Trophoblast cell (in vitro differentiated cells and primary cell): ENCODE data around the gene C1orf159.
A peak's percentile ranks its signal among the peaks of the same experiment; 100 is the strongest.

ENCODE experiments used
- DNase-seq, 2 donors: peaks; one replicate each; pipeline ENCODE4 v3.0.0-alpha.2; 2016
- H2AFZ ChIP-seq: 2 replicates; pipeline ENCODE4 v1.6.1; 2013; ENCODE audit warnings: low read length, moderate library complexity, mild to moderate bottlenecking; ENCODE audit not compliant: insufficient read depth, poor library complexity
- H2AK5ac ChIP-seq: 2 replicates; pipeline ENCODE4 v1.6.1; 2013; ENCODE audit warnings: mild to moderate bottlenecking, low read length
- H2BK120ac ChIP-seq: 2 replicates; pipeline ENCODE4 v1.6.1; 2013; ENCODE audit warnings: low read length, mild to moderate bottlenecking, moderate library complexity; ENCODE audit not compliant: insufficient read depth, poor library complexity
- H2BK12ac ChIP-seq: 2 replicates; pipeline ENCODE4 v1.6.1; 2013; ENCODE audit warnings: mild to moderate bottlenecking, low read length, moderate library complexity
- H2BK5ac ChIP-seq: 2 replicates; pipeline ENCODE4 v1.6.1; 2013; ENCODE audit warnings: low read length, low read depth, moderate library complexity, mild to moderate bottlenecking; ENCODE audit not compliant: poor library complexity
- H3K14ac ChIP-seq: 2 replicates; pipeline ENCODE4 v1.6.1; 2013; ENCODE audit warnings: mild to moderate bottlenecking, low read length
- H3K18ac ChIP-seq: 2 replicates; pipeline ENCODE4 v1.6.1; 2013; ENCODE audit warnings: mild to moderate bottlenecking, low read length
- H3K23ac ChIP-seq: 2 replicates; pipeline ENCODE4 v1.6.1; 2013; ENCODE audit warnings: low read length
- H3K27ac ChIP-seq: 2 replicates; pipeline ENCODE4 v1.5.1; 2013; ENCODE audit warnings: low read depth, mild to moderate bottlenecking, inconsistent platforms, low read length, moderate library complexity
- H3K27me3 ChIP-seq: 2 replicates; pipeline ENCODE4 v1.6.1; 2013; ENCODE audit warnings: inconsistent platforms, mild to moderate bottlenecking, low read length, moderate library complexity; ENCODE audit not compliant: insufficient read depth
- H3K36me3 ChIP-seq, 2 experiments: 1 replicate in 1 of 2; 2 replicates in 1 of 2; pipeline ENCODE4 v1.6.1; 2013; ENCODE audit warnings: low read length in 2 of 2, mild to moderate bottlenecking in 2 of 2, moderate library complexity in 1 of 2; ENCODE audit not compliant: insufficient read depth in 2 of 2, control insufficient read depth in 1 of 2
- H3K4ac ChIP-seq: 2 replicates; pipeline ENCODE4 v1.6.1; 2013; ENCODE audit warnings: low read depth, mild to moderate bottlenecking, low read length, moderate library complexity
- H3K4me1 ChIP-seq, 2 experiments: 1 replicate in 1 of 2; 2 replicates in 1 of 2; pipeline ENCODE4 v1.6.1; 2013; ENCODE audit warnings: low read length in 2 of 2, mild to moderate bottlenecking in 2 of 2, moderate library complexity in 1 of 2; ENCODE audit not compliant: insufficient read depth in 2 of 2, control insufficient read depth in 1 of 2
- H3K4me2 ChIP-seq: 2 replicates; pipeline ENCODE4 v1.6.1; 2013; ENCODE audit warnings: inconsistent platforms, mild to moderate bottlenecking, low read length, moderate library complexity
- H3K4me3 ChIP-seq: 2 replicates; pipeline ENCODE4 v1.5.1; 2013; ENCODE audit warnings: mild to moderate bottlenecking, low read depth, low read length, inconsistent platforms
- H3K79me1 ChIP-seq: one replicate; pipeline ENCODE4 v1.6.1; 2013; ENCODE audit warnings: low read length
- H3K79me2 ChIP-seq: 2 replicates; pipeline ENCODE4 v1.6.1; 2013; ENCODE audit warnings: low read length, mild to moderate bottlenecking; ENCODE audit not compliant: control insufficient read depth, insufficient read depth, poor library complexity
- H3K9ac ChIP-seq: 2 replicates; pipeline ENCODE4 v1.6.1; 2013; ENCODE audit warnings: mild to moderate bottlenecking, low read length
- H3K9me3 ChIP-seq: 2 replicates; pipeline ENCODE4 v1.6.1; 2013; ENCODE audit warnings: low read depth, mild to moderate bottlenecking, control low read depth, inconsistent platforms, low read length; ENCODE audit not compliant: insufficient read depth
- H4K12ac ChIP-seq: 2 replicates; pipeline ENCODE4 v1.6.1; 2013; ENCODE audit warnings: low read depth, mild to moderate bottlenecking, low read length, moderate library complexity
- H4K8ac ChIP-seq: 2 replicates; pipeline ENCODE4 v1.6.1; 2013; ENCODE audit warnings: low read depth, mild to moderate bottlenecking, low read length, moderate library complexity
- H4K91ac ChIP-seq: one replicate; pipeline ENCODE4 v1.6.1; 2013; ENCODE audit warnings: low read depth, mild to moderate bottlenecking, low read length, moderate library complexity
- WGBS: extraction: QIAGEN DNeasy Blood & Tissue Kit; methylation state at CpG from one replicate; pipeline ENCODE4 v1.1.7; 2013; ENCODE audit warnings: missing lambda C conversion rate; ENCODE audit not compliant: insufficient read length, insufficient coverage; ENCODE audit errors: extremely low coverage; 5-methylcytosine and 5-hydroxymethylcytosine counted together

C1orf159 gene

GRCh38 chr1:1065265-1065939 lies 50.5 kb downstream of the C1orf159 start:
- DNase-seq = peak in 1 of 2 donors; percentile 28
- peaks cover 5% of the 10 kb centered on the region for H3K9me3 ChIP-seq
- H4K8ac ChIP-seq = no peak overlapping the region
- peaks cover 2% of the 10 kb centered on the region for H3K79me2 ChIP-seq
- H3K36me3 ChIP-seq = no peaks in the 10 kb centered on the region
- no peak overlapping the region for H4K12ac ChIP-seq
- no peak overlapping the region for H3K4me3 ChIP-seq
- H3K4me1 ChIP-seq = peaks cover 30 to 35% of the 10 kb centered on the region in 2 experiments
- H3K18ac ChIP-seq = no peak overlapping the region
- no peak overlapping the region for H2AFZ ChIP-seq
- H3K27me3 ChIP-seq = peaks cover 3% of the 10 kb centered on the region
- no peak overlapping the region for H2BK5ac ChIP-seq
- H2BK12ac ChIP-seq = no peak overlapping the region
- peaks cover 18% of the 10 kb centered on the region for H3K79me1 ChIP-seq
- whole genome bisulfite sequencing = no CpG with 5 or more reads among the region's 20 CpGs
- no peak overlapping the region for H3K4me2 ChIP-seq
- H2BK120ac ChIP-seq = no peak overlapping the region
- H4K91ac ChIP-seq = no peak overlapping the region
- H3K14ac ChIP-seq = no peak overlapping the region
- H2AK5ac ChIP-seq = no peak overlapping the region
- H3K4ac ChIP-seq = no peak overlapping the region
- H3K23ac ChIP-seq = no peak overlapping the region
- H3K27ac ChIP-seq = no peak overlapping the region
- no peak overlapping the region for H3K9ac ChIP-seq

GRCh38 chr1:1063945-1064831 lies 51.7 kb downstream of the C1orf159 start:
- peaks cover 21 to 26% of the 10 kb centered on the region in 2 experiments for H3K4me1 ChIP-seq
- H2AFZ ChIP-seq = peak overlapping the region; percentile 20
- peak overlapping the region; percentile 67 for H4K91ac ChIP-seq
- H2BK5ac ChIP-seq = peak overlapping the region; percentile 28
- no peak overlapping the region for H4K12ac ChIP-seq
- peaks cover 11% of the 10 kb centered on the region for H3K79me1 ChIP-seq
- peaks cover 10% of the 10 kb centered on the region for H3K27me3 ChIP-seq
- H3K23ac ChIP-seq = no peak overlapping the region
- no peaks in the 10 kb centered on the region for H3K79me2 ChIP-seq
- no peaks in the 10 kb centered on the region for H3K36me3 ChIP-seq
- no peak overlapping the region for H3K9ac ChIP-seq
- peak overlapping the region; percentile 87 for H2BK120ac ChIP-seq
- H3K27ac ChIP-seq = peak overlapping the region; percentile 29
- peak overlapping the region; percentile 82 for H3K18ac ChIP-seq
- peak overlapping the region; percentile 47 for H3K4ac ChIP-seq
- H3K9me3 ChIP-seq = peaks cover 7% of the 10 kb centered on the region
- peak overlapping the region; percentile 58 for H4K8ac ChIP-seq
- peak overlapping the region; percentile 91 for H2AK5ac ChIP-seq
- H3K14ac ChIP-seq = peak overlapping the region; percentile 81
- peak overlapping the region; percentile 47 for H3K4me2 ChIP-seq
- DNase-seq = peak; percentile 66 to 87
- peak overlapping the region; percentile 79 for H2BK12ac ChIP-seq
- H3K4me3 ChIP-seq = peak overlapping the region; percentile 2
- WGBS = no CpG with 5 or more reads among the region's 50 CpGs

GRCh38 chr1:1063261-1063944 lies 52.5 kb downstream of the C1orf159 start:
- Histone ChIP-seq H3K27me3 (peaks cover 10% of the 10 kb centered on the region), H2BK120ac (no peak overlapping the region), H4K8ac (no peak overlapping the region), H3K4ac (no peak overlapping the region), H3K18ac (peak overlapping the region; percentile 9), H3K23ac (no peak overlapping the region), H3K4me2 (peak overlapping the region; percentile 47), H3K9me3 (peaks cover 7% of the 10 kb centered on the region), H3K27ac (no peak overlapping the region), H2BK5ac (no peak overlapping the region), H4K12ac (no peak overlapping the region), H3K9ac (no peak overlapping the region), H3K14ac (no peak overlapping the region), H3K36me3 (no peaks in the 10 kb centered on the region), H4K91ac (peak overlapping the region; percentile 41), H2AK5ac (no peak overlapping the region), H3K4me1 (peaks cover 26 to 30% of the 10 kb centered on the region in 2 experiments), H2BK12ac (no peak overlapping the region), H3K79me1 (peaks cover 11% of the 10 kb centered on the region), H2AFZ (no peak overlapping the region), H3K79me2 (no peaks in the 10 kb centered on the region), H3K4me3 (no peak overlapping the region)
- WGBS = no CpG with 5 or more reads among the region's 24 CpGs
- no peak for DNase-seq

- Histone ChIP-seq H3K9ac (no peak overlapping the region), H2BK120ac (no peak overlapping the region), H4K12ac (no peak overlapping the region), H3K79me2 (no peaks in the 10 kb centered on the region), H2BK5ac (no peak overlapping the region), H3K14ac (no peak overlapping the region), H2AFZ (no peak overlapping the region), H3K9me3 (peaks cover 9% of the 10 kb centered on the region), H3K4me2 (no peak overlapping the region), H4K91ac (peak overlapping the region; percentile 2), H3K4me1 (peaks cover 24 to 31% of the 10 kb centered on the region in 2 experiments), H2BK12ac (no peak overlapping the region), H3K23ac (no peak overlapping the region), H3K79me1 (peaks cover 11% of the 10 kb centered on the region), H3K4ac (no peak overlapping the region), H3K36me3 (no peaks in the 10 kb centered on the region), H4K8ac (no peak overlapping the region), H3K27me3 (peaks cover 10% of the 10 kb centered on the region), H3K4me3 (no peak overlapping the region), H2AK5ac (no peak overlapping the region), H3K18ac (no peak overlapping the region), H3K27ac (no peak overlapping the region)
- no CpG with 5 or more reads among the region's 29 CpGs for WGBS
- DNase-seq = no peak
Observed at GRCh38 chr1:1062348-1063163, 53.3 kb downstream of the C1orf159 start.
